Limb (tissue), 2 donors: Measurements from ENCODE around the gene UPK3B.
A peak's percentile ranks its signal among the peaks of the same experiment; 100 is the strongest.
"Not testable (repeated sequence)": the region's sequence is repeated elsewhere in the genome, so short reads cannot be mapped to it uniquely, and the experiment has no call there.

Experiments
- DNase-seq, 2 donors: peaks; one replicate each; pipeline ENCODE4 v3.0.0-alpha.2; 2016; ENCODE audit errors: extremely low spot score in 2 of 2

UPK3B gene

GRCh38 chr7:76487969-76488368, 22.4 kb upstream of the UPK3B start:
- DNase-seq: not testable (repeated sequence)

GRCh38 chr7:76492139-76492538, 18.2 kb upstream of the UPK3B start:
- not testable (repeated sequence) for DNase-seq

- not testable (repeated sequence) for DNase-seq
Observed at GRCh38 chr7:76495717-76496116, 14.6 kb upstream of the UPK3B start.

- DNase-seq: not testable (repeated sequence)
Observed at GRCh38 chr7:76497918-76498582, 12.3 kb upstream of the UPK3B start.

- DNase-seq: not testable (repeated sequence)
Observed at GRCh38 chr7:76498583-76499200, 11.7 kb upstream of the UPK3B start.

- DNase-seq: not testable (repeated sequence)
Observed at GRCh38 chr7:76499201-76499923, 11.0 kb upstream of the UPK3B start.

GRCh38 chr7:76499924-76500241, 10.5 kb upstream of the UPK3B start:
- DNase-seq: not testable (repeated sequence)

- DNase-seq: not testable (repeated sequence)
Observed at GRCh38 chr7:76502224-76502623, 8.1 kb upstream of the UPK3B start.

- DNase-seq: not testable (repeated sequence)
Observed at GRCh38 chr7:76502836-76503235, 7.5 kb upstream of the UPK3B start.

- not testable (repeated sequence) for DNase-seq
Observed at GRCh38 chr7:76503244-76503643, 7.1 kb upstream of the UPK3B start.

GRCh38 chr7:76504351-76505167, 5.8 kb upstream of the UPK3B start:
- DNase-seq: not testable (repeated sequence)

- DNase-seq: peak in 1 of 2 donors; percentile 17
Observed at GRCh38 chr7:76505168-76506080, 4.9 kb upstream of the UPK3B start.

- no peak for DNase-seq
Observed at GRCh38 chr7:76506081-76506440, 4.3 kb upstream of the UPK3B start.

- not testable (repeated sequence) for DNase-seq
Observed at GRCh38 chr7:76506643-76507042, 3.7 kb upstream of the UPK3B start.

GRCh38 chr7:76507723-76508406, 2.5 kb upstream of the UPK3B start:
- peak in 1 of 2 donors; percentile 1 for DNase-seq

- peak in 1 of 2 donors; percentile 21 for DNase-seq
Observed at GRCh38 chr7:76511200-76511910, 1.0 kb downstream of the UPK3B start.

- DNase-seq: peak in 1 of 2 donors; percentile 13
Observed at GRCh38 chr7:76511911-76512885, 1.8 kb downstream of the UPK3B start.
